Endothelial cell of umbilical vein (primary cell): ENCODE results near the gene CFAP73. TPM values are rescaled to one million over a fixed set of nuclear protein-coding genes. Genes with fewer than 3 reads are reported as not detected.

Experiments
- BruUV-seq: library from RNA; stranded (reverse); fragments of 400-500 nt; replicated peaks from 2 replicates; lab custom pipeline; 2021; lab: Mats Ljungman, UMichigan
- CTCF ChIA-PET: fragments of 300-600, 350-600 bp; sonication (Branson Sonifier 250); formaldehyde crosslinking; loops from one replicate; lab custom pipeline; 2021; ENCODE audit warnings: antibody characterized with exemption, inconsistent platforms; lab: Charles Lee
- POLR2A ChIA-PET: fragments of 300-600, 350-600 bp; sonication (Branson Sonifier 250); formaldehyde crosslinking; loops from one replicate; lab custom pipeline; 2021; ENCODE audit warnings: antibody characterized with exemption, inconsistent platforms; lab: Charles Lee
- DNase-seq: peaks from one replicate; pipeline ENCODE4 v3.0.0-alpha.2; 2011; ENCODE audit warnings: low read depth, low spot score
- FAIRE-seq: peaks from 2 replicates; lab custom pipeline; 2011; peaks lifted over from hg19 to GRCh38; lab: Jason Lieb, UNC
- H2AFZ ChIP-seq: 2 replicates; pipeline ENCODE4 v1.6.0; 2012; ENCODE audit warnings: low read depth, low read length, control low read depth, inconsistent platforms
- H3K27ac ChIP-seq: 2 replicates; pipeline ENCODE4 v1.5.1; 2011; ENCODE audit warnings: low read depth, mild to moderate bottlenecking, control low read depth, low read length, moderate library complexity; ENCODE audit not compliant: insufficient read depth
- H3K27me3 ChIP-seq, 2 experiments: 2 replicates each; pipeline versions ENCODE4 v1.6.0 to v1.6.1; 2011; ENCODE audit warnings: low read length in 2 of 2, mixed read lengths in 1 of 2; ENCODE audit not compliant: control insufficient read depth in 2 of 2, insufficient read depth in 2 of 2
- H3K36me3 ChIP-seq, 2 experiments: 2 replicates in 1 of 2; 3 replicates in 1 of 2; pipeline ENCODE4 v1.5.1; 2011; ENCODE audit warnings: low read length in 2 of 2, mild to moderate bottlenecking in 1 of 2, moderate library complexity in 1 of 2; ENCODE audit not compliant: control insufficient read depth in 2 of 2, insufficient read depth in 2 of 2; ENCODE audit errors: extremely low read depth in 1 of 2
- H3K4me1 ChIP-seq: 3 replicates; pipeline ENCODE4 v1.5.1; 2011; ENCODE audit warnings: mild to moderate bottlenecking, low read length; ENCODE audit not compliant: control insufficient read depth, insufficient read depth; ENCODE audit errors: extremely low read depth
- H3K4me2 ChIP-seq: 2 replicates; pipeline ENCODE4 v1.6.1; 2011; ENCODE audit warnings: low read length, control low read depth, mixed read lengths; ENCODE audit not compliant: insufficient read depth
- H3K4me3 ChIP-seq, 3 experiments: fragments of 200-600 bp in 1 of 3; sonication (generic), shearing (Covaris generic) in 1 of 3; replicated peaks in 1 of 3; 2 replicates each; pipeline ENCODE4 v1.5.1; 2011 to 2016; ENCODE audit warnings: control low read depth in 3 of 3, low read length in 3 of 3, mild to moderate bottlenecking in 2 of 3, inconsistent platforms in 1 of 3, low read depth in 1 of 3, moderate library complexity in 1 of 3; ENCODE audit not compliant: insufficient read depth in 1 of 3
- H3K79me2 ChIP-seq: 2 replicates; pipeline ENCODE4 v1.6.0; 2012; ENCODE audit warnings: low read length, inconsistent platforms; ENCODE audit not compliant: control insufficient read depth, insufficient read depth
- H3K9ac ChIP-seq: replicated peaks from 2 replicates; pipeline ENCODE3; 2011; ENCODE audit warnings: low read length, control low read depth; ENCODE audit not compliant: insufficient read depth; ENCODE audit errors: extremely low read depth
- H3K9me1 ChIP-seq: replicated peaks from 3 replicates; pipeline ENCODE4 v1.6.0; 2011; ENCODE audit warnings: mild to moderate bottlenecking, low read length; ENCODE audit not compliant: control insufficient read depth, insufficient read depth; ENCODE audit errors: extremely low read depth
- H3K9me3 ChIP-seq: replicated peaks from 2 replicates; pipeline ENCODE4 v1.5.1; 2012; ENCODE audit warnings: low read length, inconsistent platforms; ENCODE audit not compliant: control insufficient read depth, insufficient read depth
- H4K20me1 ChIP-seq: replicated peaks from 2 replicates; pipeline ENCODE3; 2011; ENCODE audit warnings: mild to moderate bottlenecking, low read length; ENCODE audit not compliant: control insufficient read depth, insufficient read depth; ENCODE audit errors: extremely low read depth
- EZH2 ChIP-seq: IDR thresholded peaks from 2 replicates; pipeline ENCODE4 v1.6.1; 2012; ENCODE audit warnings: borderline replicate concordance, low read depth, mild to moderate bottlenecking, moderate library complexity, low read length, inconsistent platforms; ENCODE audit not compliant: severe bottlenecking
- FOS ChIP-seq: IDR thresholded peaks from 2 replicates; pipeline ENCODE4 v1.6.1; 2011; ENCODE audit warnings: mild to moderate bottlenecking, low read length, moderate library complexity, borderline replicate concordance; ENCODE audit not compliant: insufficient read depth
- GATA2 ChIP-seq: IDR thresholded peaks from 2 replicates; pipeline ENCODE4 v1.7.0; 2011; ENCODE audit warnings: low read depth, mild to moderate bottlenecking, moderate library complexity, mixed read lengths, low read length; ENCODE audit not compliant: insufficient read length, insufficient read depth
- JUN ChIP-seq: IDR thresholded peaks from 2 replicates; pipeline ENCODE4 v1.6.1; 2011; ENCODE audit warnings: borderline replicate concordance, low read depth; ENCODE audit not compliant: insufficient read length, insufficient read depth
- MAX ChIP-seq: IDR thresholded peaks from 2 replicates; pipeline ENCODE4 v1.6.1; 2011; ENCODE audit not compliant: insufficient read depth, insufficient read length
- MYC ChIP-seq: IDR thresholded peaks from one replicate; pipeline ENCODE4 v1.6.1; 2011; ENCODE audit warnings: mild to moderate bottlenecking, low read depth, low read length
- POLR2A ChIP-seq: IDR thresholded peaks from 2 replicates; pipeline ENCODE4 v1.6.1; 2012; ENCODE audit warnings: low read depth, mild to moderate bottlenecking, control low read depth, low read length
- POLR2AphosphoS5 ChIP-seq: IDR thresholded peaks from 2 replicates; pipeline ENCODE4 v1.6.1; 2012; ENCODE audit warnings: low read depth, mild to moderate bottlenecking, control low read depth, low read length, moderate library complexity; ENCODE audit not compliant: insufficient read depth
- dilution Hi-C: fragments of 300-500 bp; cut with MboI; formaldehyde crosslinking; loops from one replicate; pipeline ENCODE4 v1.15.0; 2019; ENCODE audit warnings: low sequenced_read_pairs; ENCODE audit not compliant: extremely low pct_ligation_motif_present
- intact Hi-C: fragments of 100-400 bp; cut with micrococcal nuclease; formaldehyde crosslinking; loops from one replicate; pipeline ENCODE4 v1.10.0; 2022
- polyA plus RNA-seq, 4 experiments: library from polyadenylated mRNA; depleted of rRNA in 3 of 4; stranded (reverse) in 3 of 4; unstranded in 1 of 4; fragments of >200 nt; gene quantifications; 2 replicates each; pipeline versions ENCODE4 v1.2.1 to v1.2.3, GENCODE V29; 2011 to 2012; ENCODE audit warnings: missing spikeins in 1 of 4
- total RNA-seq: library from RNA; stranded (reverse); gene quantifications from 2 replicates; pipeline ENCODE4 v1.2.3, GENCODE V29; 2021
- TF ChIP-seq, protein P1 (sequence below), 2 donors: IDR thresholded peaks; 1 replicate in 1 of 2; 2 replicates in 1 of 2; pipeline ENCODE4 v1.5.1; 2011; ENCODE audit warnings: low read length in 2 of 2, mild to moderate bottlenecking in 2 of 2, moderate library complexity in 2 of 2, control low read depth in 1 of 2, inconsistent platforms in 1 of 2, low read depth in 1 of 2; ENCODE audit not compliant: insufficient read depth in 1 of 2; ENCODE audit errors: extremely low read depth in 1 of 2

The CFAP73 gene
- total and polyA plus RNA-seq, 2 donors (not counting 3 experiments of a cell fraction or from before 2014, with no cell fraction given): not detected

DNA sequence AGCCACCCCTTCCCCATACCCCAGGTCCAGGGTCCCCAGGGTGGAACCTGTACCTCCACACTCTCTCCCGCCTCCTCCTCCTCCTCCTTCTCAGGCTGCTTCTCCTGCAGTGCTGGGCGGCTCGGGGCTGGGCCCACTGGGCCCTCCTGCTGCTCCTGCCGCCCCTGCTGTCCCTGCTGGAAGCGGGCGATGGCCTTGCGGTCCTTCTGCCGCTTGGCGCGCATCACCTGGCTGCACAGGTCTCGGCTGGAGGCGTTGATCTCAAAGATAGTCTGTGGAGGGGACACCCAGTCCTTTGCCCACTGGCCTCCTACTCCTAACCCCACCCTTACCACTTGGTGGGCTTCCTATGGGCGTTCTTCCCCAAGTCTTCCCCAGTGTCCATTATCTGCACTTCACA is 14.5 kb downstream of the CFAP73 start:
- Histone ChIP-seq H3K9me3 (no peaks in the 10 kb centered on the region), H2AFZ (no peak overlapping the region), H3K4me3 (no peak overlapping the region), H3K27ac (no peak overlapping the region), H4K20me1 (no peaks in the 10 kb centered on the region), H3K9me1 (no peaks in the 10 kb centered on the region), H3K36me3 (peaks cover 8 to 46% of the 10 kb centered on the region in 2 experiments), H3K4me1 (no peaks in the 10 kb centered on the region), H3K27me3 (no peaks in the 10 kb centered on the region), H3K79me2 (no peaks in the 10 kb centered on the region), H3K4me2 (no peak overlapping the region), H3K9ac (no peak overlapping the region)
- FAIRE-seq: no peak
- DNase-seq: no peak
- BruUV-seq: no TSS peak
- intact Hi-C loops (no loop called here), dilution Hi-C loops (no loop called here)
- CTCF ChIA-PET: interaction anchor here (4.3 kb wide), 1 partner anchor 10 kb away, joined by 17 read pairs; no protein-coding TSS in a partner anchor
- TF ChIP-seq MYC (no peak), POLR2A (no peak), EZH2 (no peak), POLR2AphosphoS5 (no peak), GATA2 (no peak), MAX (no peak), FOS (no peak), JUN (no peak)
- TF ChIP-seq, protein P1, sequence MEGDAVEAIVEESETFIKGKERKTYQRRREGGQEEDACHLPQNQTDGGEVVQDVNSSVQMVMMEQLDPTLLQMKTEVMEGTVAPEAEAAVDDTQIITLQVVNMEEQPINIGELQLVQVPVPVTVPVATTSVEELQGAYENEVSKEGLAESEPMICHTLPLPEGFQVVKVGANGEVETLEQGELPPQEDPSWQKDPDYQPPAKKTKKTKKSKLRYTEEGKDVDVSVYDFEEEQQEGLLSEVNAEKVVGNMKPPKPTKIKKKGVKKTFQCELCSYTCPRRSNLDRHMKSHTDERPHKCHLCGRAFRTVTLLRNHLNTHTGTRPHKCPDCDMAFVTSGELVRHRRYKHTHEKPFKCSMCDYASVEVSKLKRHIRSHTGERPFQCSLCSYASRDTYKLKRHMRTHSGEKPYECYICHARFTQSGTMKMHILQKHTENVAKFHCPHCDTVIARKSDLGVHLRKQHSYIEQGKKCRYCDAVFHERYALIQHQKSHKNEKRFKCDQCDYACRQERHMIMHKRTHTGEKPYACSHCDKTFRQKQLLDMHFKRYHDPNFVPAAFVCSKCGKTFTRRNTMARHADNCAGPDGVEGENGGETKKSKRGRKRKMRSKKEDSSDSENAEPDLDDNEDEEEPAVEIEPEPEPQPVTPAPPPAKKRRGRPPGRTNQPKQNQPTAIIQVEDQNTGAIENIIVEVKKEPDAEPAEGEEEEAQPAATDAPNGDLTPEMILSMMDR (IDR thresholded peaks at IDR 0.05; ENCODE audit: extremely low read depth in 1 of 2, insufficient read depth in 1 of 2, low read depth in 1 of 2, low read length in 2 of 2): no peak
- POLR2A ChIA-PET: no interaction called here
